NCI-H510A (cell line): ENCODE results near the gene TWIST1.

Experiments used
- DNase-seq: peaks from one replicate; lab custom pipeline; 2025; lab: John Stamatoyannopoulos, UW

The TWIST1 gene

GRCh38 chr7:19113002-19113350, 4.5 kb downstream of the TWIST1 start:
- DNase-seq: no peak

GRCh38 chr7:19112274-19113001, 5.0 kb downstream of the TWIST1 start:
- DNase-seq: no peak

GRCh38 chr7:19111474-19112273, 5.8 kb downstream of the TWIST1 start:
- DNase-seq: no peak

- no peak for DNase-seq
These were observed 6.7 kb downstream of the TWIST1 start for GRCh38 chr7:19110776-19111175.

- no peak for DNase-seq
These were observed 7.3 kb downstream of the TWIST1 start for GRCh38 chr7:19110026-19110730.

GRCh38 chr7:19109000-19109946, 8.2 kb downstream of the TWIST1 start:
- DNase-seq: no peak

- no peak for DNase-seq
These were observed 9.9 kb downstream of the TWIST1 start for GRCh38 chr7:19107356-19108146.

GRCh38 chr7:19107081-19107355, 10.4 kb downstream of the TWIST1 start:
- DNase-seq: no peak

GRCh38 chr7:19106241-19107080, 11.0 kb downstream of the TWIST1 start:
- DNase-seq: no peak

- DNase-seq: no peak
These were observed 11.9 kb downstream of the TWIST1 start for GRCh38 chr7:19105546-19105945.

GRCh38 chr7:19104811-19105210, 12.6 kb downstream of the TWIST1 start:
- no peak for DNase-seq

GRCh38 chr7:19102884-19103283, 14.6 kb downstream of the TWIST1 start:
- no peak for DNase-seq

- DNase-seq: no peak
These were observed 15.5 kb downstream of the TWIST1 start for GRCh38 chr7:19101909-19102308.

GRCh38 chr7:19101472-19101871, 16.0 kb downstream of the TWIST1 start:
- no peak for DNase-seq

- no peak for DNase-seq
These were observed 17.5 kb downstream of the TWIST1 start for GRCh38 chr7:19099924-19100323.

- no peak for DNase-seq
These were observed 18.2 kb downstream of the TWIST1 start for GRCh38 chr7:19099194-19099593.

- DNase-seq: no peak
These were observed 18.9 kb downstream of the TWIST1 start for GRCh38 chr7:19098510-19098909.

- no peak for DNase-seq
These were observed 20.0 kb downstream of the TWIST1 start for GRCh38 chr7:19097165-19098055.

- DNase-seq: no peak
These were observed 22.0 kb downstream of the TWIST1 start for GRCh38 chr7:19095353-19095860.
